Gastrocnemius medialis (tissue), 4 donors: ENCODE results near the gene DNASE1L1. TPM values are rescaled to one million over a fixed set of nuclear protein-coding genes. Genes with fewer than 3 reads are reported as not detected.

ENCODE experiments used
- ATAC-seq, 2 donors: fragments of 150-250 bp; one replicate each; pipeline ENCODE4 v1.9.1; 2016
- DNase-seq, 2 donors: peaks; one replicate each; pipeline ENCODE4 v3.0.0-alpha.2; 2019
- H3K27ac ChIP-seq, 4 donors: fragments of 200-600 bp; sonication (generic); 1 replicate in 1 of 4; 2 replicates in 3 of 4; pipeline ENCODE4 v1.5.1; 2016 to 2018; ENCODE audit warnings: mild to moderate bottlenecking in 2 of 4, moderate library complexity in 1 of 4
- H3K27me3 ChIP-seq, 3 donors: fragments of 200-600 bp; sonication (generic) in 2 of 3; 1 replicate in 1 of 3; 2 replicates in 2 of 3; pipeline versions ENCODE4 v1.5.1 to v1.6.0; 2016 to 2019; ENCODE audit warnings: mild to moderate bottlenecking in 1 of 3, moderate library complexity in 1 of 3
- H3K36me3 ChIP-seq, 2 donors: fragments of 200-600 bp; sonication (generic) in 1 of 2; one replicate each; pipeline ENCODE4 v1.5.1; 2017 to 2018
- H3K4me1 ChIP-seq, 2 donors: fragments of 200-600 bp; sonication (generic) in 1 of 2; one replicate each; pipeline ENCODE4 v1.5.1; 2016 to 2017; ENCODE audit warnings: mild to moderate bottlenecking in 2 of 2
- H3K4me3 ChIP-seq, 4 donors: fragments of 200-600 bp; sonication (generic) in 3 of 4; 1 replicate in 1 of 4; 2 replicates in 3 of 4; pipeline ENCODE4 v1.5.1; 2016 to 2019; ENCODE audit warnings: mild to moderate bottlenecking in 2 of 4
- H3K9me3 ChIP-seq, 3 donors: fragments of 200-600 bp; sonication (generic) in 2 of 3; 1 replicate in 1 of 3; 2 replicates in 2 of 3; pipeline ENCODE4 v1.5.1; 2016 to 2019
- POLR2A ChIP-seq, 2 donors: fragments of 450-650 bp; IDR thresholded peaks; one replicate each; pipeline ENCODE4 v1.6.1; 2017; ENCODE audit warnings: antibody characterized with exemption in 2 of 2, mild to moderate bottlenecking in 2 of 2, moderate library complexity in 2 of 2
- in situ Hi-C, 4 donors: fragments of 200-750 bp; cut with MboI; loops; one replicate each; pipeline versions ENCODE4 v1.15.0 to v1.8.0; 2017; ENCODE audit warnings: low sequenced_read_pairs in 4 of 4
- intact Hi-C: fragments of 100-400 bp; cut with DNase I; formaldehyde crosslinking; loops from one replicate; pipeline ENCODE4 v1.15.1; 2023; ENCODE audit warnings: low total_unique reads
- total RNA-seq, 4 donors: library from RNA; depleted of rRNA; stranded (reverse); fragments of >200 nt; gene quantifications; one replicate each; pipeline versions ENCODE4 v1.1.0 to v1.2.3, GENCODE V29; 2016
- TF ChIP-seq, protein P1 (sequence below), 5 experiments: fragments of 450-650 bp in 3 of 5; fragments of 200-600 bp in 2 of 5; sonication (generic) in 2 of 5; IDR thresholded peaks in 4 of 5; conservative IDR thresholded peaks in 1 of 5; 1 replicate in 4 of 5; 2 replicates in 1 of 5; pipeline ENCODE4 v1.5.1; 2016 to 2019; ENCODE audit warnings: antibody characterized with exemption in 5 of 5, mild to moderate bottlenecking in 3 of 5, moderate library complexity in 3 of 5

The DNASE1L1 gene
- total RNA-seq, 4 donors from 2014 or later = 88.4 to 148 (median 116) TPM

DNA sequence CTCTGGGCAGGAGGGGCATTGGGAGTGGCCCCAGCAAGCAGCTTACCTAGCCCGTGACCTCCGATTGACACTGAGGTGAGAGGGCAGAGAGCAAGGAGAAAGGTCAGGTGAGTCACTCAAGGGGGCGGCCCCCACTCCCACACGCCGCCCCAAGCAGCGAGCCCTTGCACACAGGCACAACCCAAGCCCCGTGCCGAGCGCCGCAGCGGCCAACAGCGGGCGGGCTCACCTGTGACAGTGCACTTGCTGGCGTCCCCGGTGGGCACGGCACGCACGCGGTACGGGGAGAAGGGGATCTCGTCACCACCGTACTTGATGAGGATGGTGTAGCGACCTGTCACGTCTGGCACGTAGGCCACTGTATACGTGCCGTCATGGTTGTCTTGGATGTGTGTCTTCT, 51.8 kb downstream of the DNASE1L1 start:
- ATAC-seq = no peak
- no peaks in the 10 kb centered on the region for H3K9me3 ChIP-seq
- no peak overlapping the region for H3K27ac ChIP-seq
- H3K27me3 ChIP-seq = no peaks in the 10 kb centered on the region
- no peak for DNase-seq
- in situ Hi-C loops = no loop called here
- no peaks in the 10 kb centered on the region for H3K4me1 ChIP-seq
- H3K36me3 ChIP-seq = no peaks in the 10 kb centered on the region
- no peak overlapping the region for H3K4me3 ChIP-seq
- intact Hi-C loops = no loop called here
- TF ChIP-seq, protein P1, sequence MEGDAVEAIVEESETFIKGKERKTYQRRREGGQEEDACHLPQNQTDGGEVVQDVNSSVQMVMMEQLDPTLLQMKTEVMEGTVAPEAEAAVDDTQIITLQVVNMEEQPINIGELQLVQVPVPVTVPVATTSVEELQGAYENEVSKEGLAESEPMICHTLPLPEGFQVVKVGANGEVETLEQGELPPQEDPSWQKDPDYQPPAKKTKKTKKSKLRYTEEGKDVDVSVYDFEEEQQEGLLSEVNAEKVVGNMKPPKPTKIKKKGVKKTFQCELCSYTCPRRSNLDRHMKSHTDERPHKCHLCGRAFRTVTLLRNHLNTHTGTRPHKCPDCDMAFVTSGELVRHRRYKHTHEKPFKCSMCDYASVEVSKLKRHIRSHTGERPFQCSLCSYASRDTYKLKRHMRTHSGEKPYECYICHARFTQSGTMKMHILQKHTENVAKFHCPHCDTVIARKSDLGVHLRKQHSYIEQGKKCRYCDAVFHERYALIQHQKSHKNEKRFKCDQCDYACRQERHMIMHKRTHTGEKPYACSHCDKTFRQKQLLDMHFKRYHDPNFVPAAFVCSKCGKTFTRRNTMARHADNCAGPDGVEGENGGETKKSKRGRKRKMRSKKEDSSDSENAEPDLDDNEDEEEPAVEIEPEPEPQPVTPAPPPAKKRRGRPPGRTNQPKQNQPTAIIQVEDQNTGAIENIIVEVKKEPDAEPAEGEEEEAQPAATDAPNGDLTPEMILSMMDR (IDR thresholded peaks at IDR 0.05 in 4 of 5, conservative IDR thresholded peaks at IDR 0.05 in 1 of 5) = no peak
- no peak for TF ChIP-seq POLR2A (IDR thresholded peaks at IDR 0.05)

DNA sequence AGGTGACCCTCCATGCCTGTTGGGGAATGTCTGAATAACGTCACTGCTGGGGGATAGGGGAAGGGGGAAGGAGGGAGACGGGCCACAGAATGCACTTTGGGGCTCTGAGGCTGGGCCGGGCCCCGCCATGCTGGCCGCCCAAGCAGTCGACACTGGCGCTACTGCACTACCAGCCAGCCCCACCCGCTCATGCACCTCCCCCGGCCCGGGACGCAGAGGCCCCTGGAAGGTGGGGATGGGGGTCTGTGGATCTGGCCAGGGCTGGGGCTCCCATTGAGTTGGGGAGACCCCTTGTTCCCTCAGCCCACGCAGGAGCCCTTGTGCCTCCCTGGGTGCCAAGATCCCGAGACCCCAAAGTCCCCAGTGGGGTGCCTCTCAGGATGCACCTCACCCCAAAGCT, 52.5 kb downstream of the DNASE1L1 start:
- no peaks in the 10 kb centered on the region for H3K9me3 ChIP-seq
- H3K4me3 ChIP-seq = no peak overlapping the region
- no peak for ATAC-seq
- no peaks in the 10 kb centered on the region for H3K36me3 ChIP-seq
- H3K27me3 ChIP-seq = no peaks in the 10 kb centered on the region
- intact Hi-C loops (no loop called here), in situ Hi-C loops (no loop called here)
- no peaks in the 10 kb centered on the region for H3K4me1 ChIP-seq
- no peak for TF ChIP-seq POLR2A (IDR thresholded peaks at IDR 0.05)
- TF ChIP-seq, protein P1 (IDR thresholded peaks at IDR 0.05 in 4 of 5, conservative IDR thresholded peaks at IDR 0.05 in 1 of 5) = no peak
- no peak for DNase-seq
- H3K27ac ChIP-seq = no peak overlapping the region

DNA sequence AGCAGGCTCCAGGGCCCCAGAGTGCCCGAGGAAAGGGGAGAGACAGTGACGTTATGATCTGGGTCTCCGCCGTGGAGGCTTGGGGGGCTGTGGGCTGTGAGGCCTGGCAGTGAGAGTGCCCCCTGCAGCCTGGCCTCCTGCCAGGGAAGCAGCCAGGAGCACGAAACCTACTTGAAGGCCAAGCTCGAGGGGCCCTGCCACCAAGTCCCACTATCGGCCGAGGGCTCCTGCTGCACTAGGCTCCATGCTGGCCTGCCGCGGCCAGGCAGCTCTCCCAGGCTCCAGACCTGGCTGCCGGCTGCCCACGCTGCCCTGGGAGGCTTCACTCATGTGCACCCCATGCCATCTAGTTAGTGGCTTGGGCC, 53.3 kb downstream of the DNASE1L1 start:
- H3K9me3 ChIP-seq = no peaks in the 10 kb centered on the region
- no peak overlapping the region for H3K27ac ChIP-seq
- H3K4me1 ChIP-seq = no peaks in the 10 kb centered on the region
- in situ Hi-C loops (no loop called here), intact Hi-C loops (no loop called here)
- no peaks in the 10 kb centered on the region for H3K36me3 ChIP-seq
- H3K27me3 ChIP-seq = no peaks in the 10 kb centered on the region
- TF ChIP-seq, protein P1 (IDR thresholded peaks at IDR 0.05 in 4 of 5, conservative IDR thresholded peaks at IDR 0.05 in 1 of 5) = no peak
- TF ChIP-seq POLR2A (IDR thresholded peaks at IDR 0.05) = no peak
- DNase-seq = no peak
- ATAC-seq = no peak
- no peak overlapping the region for H3K4me3 ChIP-seq

DNA sequence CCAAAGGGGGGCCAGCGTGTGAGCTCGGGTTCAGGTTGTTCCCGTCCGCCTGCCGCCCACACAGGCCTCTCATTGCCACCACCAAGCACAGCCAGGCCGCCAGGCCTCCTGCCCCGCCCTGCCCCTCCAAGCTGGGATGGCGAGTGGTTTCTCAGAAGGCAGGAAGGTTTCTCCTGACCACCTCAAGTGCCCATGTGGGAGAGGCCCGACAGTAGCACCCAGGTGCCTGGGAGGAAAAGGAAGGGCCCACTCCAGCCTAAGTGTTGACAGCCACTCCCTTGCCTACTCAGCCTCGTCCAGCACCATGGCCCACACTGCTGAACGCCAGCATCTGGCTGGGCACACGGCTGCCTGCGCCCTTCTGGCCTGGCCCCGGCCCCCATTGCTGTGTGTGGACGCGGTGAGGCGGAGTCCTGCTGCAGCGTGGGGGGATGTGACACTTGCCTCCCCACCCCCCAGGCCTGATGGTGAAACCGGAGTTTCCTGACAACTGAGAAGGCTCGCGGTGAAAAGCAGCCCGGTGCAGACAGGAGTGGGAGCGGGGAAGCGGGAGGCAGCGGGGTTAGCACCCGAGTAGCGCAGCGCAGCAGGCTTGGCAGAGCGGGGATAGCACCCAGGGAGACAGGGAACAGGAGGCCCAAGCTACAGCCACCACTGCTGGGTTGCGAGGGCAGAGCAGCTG, 53.8 kb downstream of the DNASE1L1 start:
- intact Hi-C loops (no loop called here), in situ Hi-C loops (no loop called here)
- DNase-seq (no peak), ATAC-seq (no peak)
- Histone ChIP-seq H3K4me1 (no peaks in the 10 kb centered on the region), H3K4me3 (no peak overlapping the region), H3K36me3 (no peaks in the 10 kb centered on the region), H3K27ac (no peak overlapping the region), H3K9me3 (no peaks in the 10 kb centered on the region), H3K27me3 (no peaks in the 10 kb centered on the region)
- TF ChIP-seq, protein P1 (IDR thresholded peaks at IDR 0.05 in 4 of 5, conservative IDR thresholded peaks at IDR 0.05 in 1 of 5) = no peak
- no peak for TF ChIP-seq POLR2A (IDR thresholded peaks at IDR 0.05)

DNA sequence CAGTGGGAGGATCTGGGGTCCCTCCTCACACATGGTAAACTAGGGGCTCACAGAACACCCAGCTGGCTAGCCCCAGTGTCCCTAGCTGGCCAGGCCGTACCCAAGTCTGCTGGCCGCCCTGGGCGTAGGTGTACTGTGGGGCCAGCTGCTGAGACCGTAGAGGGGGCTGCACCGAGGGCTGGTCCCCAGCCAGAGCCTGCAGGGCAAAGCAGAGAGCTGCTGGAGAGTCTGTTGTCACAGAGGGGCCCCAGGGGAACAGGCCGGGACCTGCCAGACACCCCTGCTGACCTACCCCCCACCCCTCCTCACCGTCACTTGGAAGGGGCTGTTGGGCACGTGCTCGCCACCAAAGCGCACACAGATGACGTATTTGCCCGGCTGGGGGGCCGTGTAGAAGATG, 54.5 kb downstream of the DNASE1L1 start:
- Histone ChIP-seq H3K27me3 (no peaks in the 10 kb centered on the region), H3K4me3 (no peak overlapping the region), H3K36me3 (no peaks in the 10 kb centered on the region), H3K9me3 (no peaks in the 10 kb centered on the region), H3K4me1 (no peaks in the 10 kb centered on the region), H3K27ac (no peak overlapping the region)
- in situ Hi-C loops (no loop called here), intact Hi-C loops (no loop called here)
- no peak for ATAC-seq
- TF ChIP-seq, protein P1 (IDR thresholded peaks at IDR 0.05 in 4 of 5, conservative IDR thresholded peaks at IDR 0.05 in 1 of 5) = no peak
- no peak for TF ChIP-seq POLR2A (IDR thresholded peaks at IDR 0.05)
- DNase-seq = no peak
